Astrocyte of the spinal cord (primary cell): ENCODE data around the gene ATF1.
"Not testable (repeated sequence)": the region's sequence is repeated elsewhere in the genome, so short reads cannot be mapped to it uniquely, and the experiment has no call there.

Source experiments
- DNase-seq: peaks from one replicate; pipeline ENCODE4 v3.0.0; 2011; ENCODE audit warnings: low read depth, low spot score
- H3K4me3 ChIP-seq: 2 replicates; pipeline ENCODE4 v1.5.1; 2011; ENCODE audit warnings: low read depth, mild to moderate bottlenecking, low read length, moderate library complexity
- in situ Hi-C: cut with HindIII; loops from 2 replicates; pipeline ENCODE4 v1.10.0; 2017; ENCODE audit warnings: low sequenced_read_pairs
- TF ChIP-seq, protein P1 (sequence below): IDR thresholded peaks from 2 replicates; pipeline ENCODE4 v1.5.1; 2012; ENCODE audit warnings: low read depth, mild to moderate bottlenecking, low read length, inconsistent platforms

The ATF1 gene

GRCh38 chr12:50806176-50806575, 42.3 kb downstream of the ATF1 start:
- H3K4me3 ChIP-seq = no peak overlapping the region
- in situ Hi-C loops = no loop called here
- DNase-seq = no peak
- TF ChIP-seq, protein P1, sequence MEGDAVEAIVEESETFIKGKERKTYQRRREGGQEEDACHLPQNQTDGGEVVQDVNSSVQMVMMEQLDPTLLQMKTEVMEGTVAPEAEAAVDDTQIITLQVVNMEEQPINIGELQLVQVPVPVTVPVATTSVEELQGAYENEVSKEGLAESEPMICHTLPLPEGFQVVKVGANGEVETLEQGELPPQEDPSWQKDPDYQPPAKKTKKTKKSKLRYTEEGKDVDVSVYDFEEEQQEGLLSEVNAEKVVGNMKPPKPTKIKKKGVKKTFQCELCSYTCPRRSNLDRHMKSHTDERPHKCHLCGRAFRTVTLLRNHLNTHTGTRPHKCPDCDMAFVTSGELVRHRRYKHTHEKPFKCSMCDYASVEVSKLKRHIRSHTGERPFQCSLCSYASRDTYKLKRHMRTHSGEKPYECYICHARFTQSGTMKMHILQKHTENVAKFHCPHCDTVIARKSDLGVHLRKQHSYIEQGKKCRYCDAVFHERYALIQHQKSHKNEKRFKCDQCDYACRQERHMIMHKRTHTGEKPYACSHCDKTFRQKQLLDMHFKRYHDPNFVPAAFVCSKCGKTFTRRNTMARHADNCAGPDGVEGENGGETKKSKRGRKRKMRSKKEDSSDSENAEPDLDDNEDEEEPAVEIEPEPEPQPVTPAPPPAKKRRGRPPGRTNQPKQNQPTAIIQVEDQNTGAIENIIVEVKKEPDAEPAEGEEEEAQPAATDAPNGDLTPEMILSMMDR = no peak

GRCh38 chr12:50809131-50809530, 45.2 kb downstream of the ATF1 start:
- H3K4me3 ChIP-seq, DNase-seq, in situ Hi-C loops: not testable (repeated sequence)

DNA sequence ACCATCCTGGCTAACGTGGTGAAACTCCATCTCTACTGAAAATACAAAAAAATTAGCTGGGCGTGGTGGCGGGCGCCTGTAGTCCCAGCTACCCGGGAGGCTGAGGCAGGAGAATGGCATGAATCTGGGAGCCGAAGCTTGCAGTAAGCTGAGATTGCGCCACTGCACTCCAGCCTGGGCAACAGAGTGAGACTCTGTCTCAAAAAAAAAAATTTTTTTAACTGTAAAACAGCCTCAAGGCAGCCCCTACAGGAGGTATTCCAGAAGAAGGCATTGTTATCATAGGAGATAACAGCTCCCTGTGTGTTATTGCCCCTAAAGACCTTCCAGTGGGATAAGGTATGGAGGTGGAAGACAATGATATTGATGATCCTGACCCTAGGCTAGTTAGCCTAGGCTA, 51.0 kb downstream of the ATF1 start:
- DNase-seq, in situ Hi-C loops, H3K4me3 ChIP-seq: not testable (repeated sequence)

DNA sequence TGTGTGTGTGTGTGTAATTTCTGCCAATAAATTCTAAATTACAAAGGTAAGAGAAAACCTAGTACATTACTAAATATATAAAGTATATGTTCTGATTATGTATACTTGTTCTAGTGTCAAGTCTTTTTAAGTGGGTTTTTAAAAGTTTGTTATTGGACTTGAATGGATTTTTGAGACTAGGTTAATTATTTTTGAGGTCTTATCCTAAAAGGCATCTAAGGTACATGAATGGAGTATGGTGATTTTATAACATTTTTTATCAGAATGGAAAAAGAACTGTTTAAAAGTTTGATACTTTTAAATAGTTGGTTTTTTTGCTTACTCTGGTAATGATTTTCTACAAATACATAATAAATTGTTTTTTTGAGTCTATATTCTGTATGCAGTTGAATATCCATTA, 56.3 kb downstream of the ATF1 start:
- H3K4me3 ChIP-seq = no peak overlapping the region
- in situ Hi-C loops = no loop called here
- TF ChIP-seq, protein P1 = no peak
- no peak for DNase-seq

GRCh38 chr12:50822082-50822481, 58.2 kb downstream of the ATF1 start:
- TF ChIP-seq, protein P1 = no peak
- no peak overlapping the region for H3K4me3 ChIP-seq
- in situ Hi-C loops = no loop called here
- DNase-seq = no peak

DNA sequence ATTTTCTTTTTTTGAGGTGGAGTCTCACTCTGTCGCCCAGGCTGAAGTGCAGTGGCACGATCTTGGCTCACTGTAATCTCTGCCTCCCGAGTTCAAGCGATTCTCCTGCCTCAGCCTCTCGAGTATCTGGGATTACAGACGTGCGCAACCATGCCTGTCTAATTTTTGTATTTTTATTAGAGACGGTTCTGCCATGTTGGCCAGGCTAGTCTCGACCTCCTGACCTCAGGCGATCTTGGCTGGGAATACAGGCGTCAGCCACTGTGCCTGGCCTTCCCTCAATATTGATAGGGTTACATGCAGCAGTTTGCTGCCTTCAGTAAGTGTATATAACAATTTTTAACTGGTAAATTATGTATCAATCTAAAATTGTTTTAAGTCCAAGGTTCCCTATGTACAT, 59.8 kb downstream of the ATF1 start:
- DNase-seq, H3K4me3 ChIP-seq, in situ Hi-C loops: not testable (repeated sequence)

- H3K4me3 ChIP-seq = no peak overlapping the region
- TF ChIP-seq, protein P1 = no peak
- DNase-seq = no peak
- in situ Hi-C loops = no loop called here
Observed at GRCh38 chr12:50824914-50825313, 61.0 kb downstream of the ATF1 start.

GRCh38 chr12:50825372-50825838, 61.5 kb downstream of the ATF1 start:
- in situ Hi-C loops = no loop called here
- TF ChIP-seq, protein P1 = peak; percentile 9
- DNase-seq = peak; percentile 83
- H3K4me3 ChIP-seq = no peak overlapping the region
